GM12874 (cell line): ENCODE data around the gene DIP2C.

Experiments
- TF ChIP-seq, protein P1 (sequence below): IDR thresholded peaks from 2 replicates; pipeline ENCODE4 v1.5.1; 2011; ENCODE audit warnings: low read depth, mild to moderate bottlenecking, control low read depth, low read length, moderate library complexity; ENCODE audit not compliant: insufficient read depth

The DIP2C gene

GRCh38 chr10:538895-539294, 150.6 kb downstream of the DIP2C start:
- TF ChIP-seq, protein P1, sequence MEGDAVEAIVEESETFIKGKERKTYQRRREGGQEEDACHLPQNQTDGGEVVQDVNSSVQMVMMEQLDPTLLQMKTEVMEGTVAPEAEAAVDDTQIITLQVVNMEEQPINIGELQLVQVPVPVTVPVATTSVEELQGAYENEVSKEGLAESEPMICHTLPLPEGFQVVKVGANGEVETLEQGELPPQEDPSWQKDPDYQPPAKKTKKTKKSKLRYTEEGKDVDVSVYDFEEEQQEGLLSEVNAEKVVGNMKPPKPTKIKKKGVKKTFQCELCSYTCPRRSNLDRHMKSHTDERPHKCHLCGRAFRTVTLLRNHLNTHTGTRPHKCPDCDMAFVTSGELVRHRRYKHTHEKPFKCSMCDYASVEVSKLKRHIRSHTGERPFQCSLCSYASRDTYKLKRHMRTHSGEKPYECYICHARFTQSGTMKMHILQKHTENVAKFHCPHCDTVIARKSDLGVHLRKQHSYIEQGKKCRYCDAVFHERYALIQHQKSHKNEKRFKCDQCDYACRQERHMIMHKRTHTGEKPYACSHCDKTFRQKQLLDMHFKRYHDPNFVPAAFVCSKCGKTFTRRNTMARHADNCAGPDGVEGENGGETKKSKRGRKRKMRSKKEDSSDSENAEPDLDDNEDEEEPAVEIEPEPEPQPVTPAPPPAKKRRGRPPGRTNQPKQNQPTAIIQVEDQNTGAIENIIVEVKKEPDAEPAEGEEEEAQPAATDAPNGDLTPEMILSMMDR: no peak

- TF ChIP-seq, protein P1: no peak
Measured at GRCh38 chr10:536935-537334, 152.5 kb downstream of the DIP2C start.

- TF ChIP-seq, protein P1: no peak
Measured at GRCh38 chr10:536371-536925, 153.0 kb downstream of the DIP2C start.

DNA sequence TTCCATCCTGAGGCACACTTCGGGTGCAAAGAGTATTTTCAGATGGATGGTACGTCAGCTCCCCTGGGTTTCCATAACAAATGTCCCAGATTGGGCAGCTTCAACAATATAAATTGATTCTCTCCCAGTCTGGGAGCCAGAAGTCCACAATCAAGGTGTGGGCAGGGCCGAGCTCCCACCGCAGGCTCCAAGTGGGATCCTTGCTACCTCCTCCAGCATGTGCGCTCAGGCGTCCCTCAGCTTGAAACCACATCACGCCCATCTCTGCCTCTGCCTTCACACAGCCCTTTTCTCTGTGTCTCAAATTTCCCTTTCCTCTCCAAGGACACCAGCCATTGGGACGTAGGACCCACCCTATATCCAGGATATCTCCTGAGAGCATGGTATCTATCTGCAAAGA, 153.5 kb downstream of the DIP2C start:
- TF ChIP-seq, protein P1: no peak

DNA sequence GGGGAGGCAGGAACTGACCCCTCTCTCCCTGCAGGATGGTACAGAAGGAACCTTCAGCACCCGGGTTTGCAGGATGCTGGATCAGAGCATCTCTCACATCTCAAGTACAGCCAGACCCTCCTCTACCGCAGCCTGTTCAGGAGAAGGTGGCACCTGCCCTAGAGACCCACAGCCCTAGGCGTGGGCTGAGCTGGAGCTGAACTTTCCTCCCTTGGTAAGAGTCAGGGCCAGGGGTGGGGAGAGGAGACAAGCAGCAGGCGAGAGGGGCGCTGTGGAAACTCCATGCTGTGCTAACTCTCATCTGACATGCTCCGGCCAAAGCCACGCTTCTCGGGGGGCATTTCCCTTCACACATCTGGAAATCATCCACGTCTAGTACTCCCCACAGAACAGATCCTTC, 154.4 kb downstream of the DIP2C start:
- TF ChIP-seq, protein P1: no peak

- TF ChIP-seq, protein P1: no peak
Measured at GRCh38 chr10:534047-534566, 155.4 kb downstream of the DIP2C start.

DNA sequence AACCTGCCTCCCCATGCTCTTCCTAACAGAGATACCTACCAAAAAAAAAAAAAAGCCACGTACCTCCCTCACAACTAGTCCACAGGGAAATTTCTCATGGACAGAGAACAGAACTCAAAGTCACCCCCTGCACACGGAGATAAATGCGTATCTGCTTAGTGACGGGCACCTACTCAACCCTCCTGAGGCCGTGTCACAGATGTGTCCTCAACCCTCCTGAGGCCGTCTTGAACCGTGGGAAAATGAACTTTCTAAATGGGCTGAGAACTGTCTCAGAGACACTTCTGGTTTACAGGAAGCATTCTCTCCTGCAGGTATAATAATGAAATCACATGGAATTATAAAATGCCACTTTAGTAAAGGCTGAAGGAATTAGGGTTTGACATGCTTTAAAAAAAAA, 155.9 kb downstream of the DIP2C start:
- TF ChIP-seq, protein P1: no peak

- TF ChIP-seq, protein P1: no peak
Measured at GRCh38 chr10:533186-533585, 156.3 kb downstream of the DIP2C start.
